Measurements from ENCODE around the gene ADO. TPM values are rescaled to one million over a fixed set of nuclear protein-coding genes. Genes with fewer than 3 reads are reported as not detected.

ADO gene
- total RNA-seq, 1 donor, result 22.0 TPM

- TF ChIP-seq CTCF (IDR thresholded peaks at IDR 0.05; ENCODE audit: insufficient read depth, low read length), result no peak
- DNase-seq (ENCODE audit: low read depth), result no peak
- no peak overlapping the region for H3K4me3 ChIP-seq (ENCODE audit: low read depth, low read length)
Measured at GRCh38 chr10:62850646-62851045, 46.1 kb downstream of the ADO start.

- no peak for TF ChIP-seq CTCF (IDR thresholded peaks at IDR 0.05; ENCODE audit: insufficient read depth, low read length)
- peak; percentile 17 for DNase-seq (ENCODE audit: low read depth)
- H3K4me3 ChIP-seq (ENCODE audit: low read depth, low read length), result no peak overlapping the region
Measured at GRCh38 chr10:62851442-62851841, 46.9 kb downstream of the ADO start.

GRCh38 chr10:62852961-62853702, 48.6 kb downstream of the ADO start:
- no peak for DNase-seq (ENCODE audit: low read depth)
- TF ChIP-seq CTCF (IDR thresholded peaks at IDR 0.05; ENCODE audit: insufficient read depth, low read length), result no peak
- H3K4me3 ChIP-seq (ENCODE audit: low read depth, low read length), result no peak overlapping the region

GRCh38 chr10:62853710-62854109, 49.2 kb downstream of the ADO start:
- no peak overlapping the region for H3K4me3 ChIP-seq (ENCODE audit: low read depth, low read length)
- no peak for TF ChIP-seq CTCF (IDR thresholded peaks at IDR 0.05; ENCODE audit: insufficient read depth, low read length)
- no peak for DNase-seq (ENCODE audit: low read depth)

GRCh38 chr10:62856021-62856420, 51.5 kb downstream of the ADO start:
- no peak overlapping the region for H3K4me3 ChIP-seq (ENCODE audit: low read depth, low read length)
- DNase-seq (ENCODE audit: low read depth), result no peak
- TF ChIP-seq CTCF (IDR thresholded peaks at IDR 0.05; ENCODE audit: insufficient read depth, low read length), result no peak

Other genes starting within 250 kb of the ADO start
- 0.90 TPM in 1 of 2 replicates, not detected in the other for gene EGR2, start 11.6 kb downstream of the ADO start, total RNA-seq (ENCODE audit: low replicate concordance)